ENCODE measurements around the gene BUD13. TPM values are rescaled to one million over a fixed set of nuclear protein-coding genes. Genes with fewer than 3 reads are reported as not detected.

Gene BUD13
- total and polyA plus RNA-seq, 4 donors = 10.3 to 15.7 (median 12.8) TPM

DNA sequence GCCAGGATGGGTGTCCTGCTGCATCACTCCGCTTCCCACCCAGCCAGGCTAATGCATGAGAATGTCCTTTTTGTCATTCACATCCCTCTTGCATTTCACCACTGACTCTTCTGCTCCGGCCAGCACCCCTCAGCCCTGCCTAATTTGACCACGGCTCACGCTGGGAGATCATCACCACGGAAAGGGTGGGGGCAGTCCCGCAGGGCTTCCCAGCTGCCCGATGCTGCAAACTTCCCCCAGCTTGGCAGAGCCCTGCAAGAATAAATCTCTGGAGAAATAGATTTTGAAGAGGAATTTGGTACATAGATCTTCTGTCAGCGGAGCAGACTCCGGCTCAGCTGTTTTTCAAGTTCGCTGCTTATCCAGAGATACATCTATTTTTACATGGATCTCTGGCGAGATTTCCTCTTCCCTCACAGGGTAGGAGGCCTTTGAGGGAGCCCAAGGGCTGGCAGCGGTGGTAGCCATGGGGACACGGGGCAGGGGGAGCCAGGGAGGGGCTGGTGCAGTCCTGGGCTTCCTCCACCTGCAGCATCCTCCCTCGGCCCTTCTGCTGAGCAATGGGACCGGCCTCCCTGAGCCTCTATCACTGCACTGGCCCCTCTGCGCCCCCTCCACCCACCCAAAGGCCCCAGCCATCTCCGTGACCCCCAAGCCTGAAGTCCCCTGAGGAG is 62.6 kb downstream of the BUD13 start:
- Histone ChIP-seq H3K36me3 (ENCODE audit: control insufficient read depth in 1 of 2, insufficient read depth in 2 of 2, low read length in 1 of 2) (no peaks in the 10 kb centered on the region), H3K9me3 (ENCODE audit: control insufficient read depth, low read length) (no peaks in the 10 kb centered on the region), H3K27ac (ENCODE audit: low read depth in 1 of 2, low read length in 2 of 2) (no peak overlapping the region), H3K4me3 (ENCODE audit: low read length in 2 of 2) (no peak overlapping the region), H3K27me3 (ENCODE audit: control insufficient read depth in 1 of 2, insufficient read depth in 2 of 2, low read length in 1 of 2) (no peaks in the 10 kb centered on the region), H3K4me1 (ENCODE audit: control insufficient read depth in 1 of 2, insufficient read depth in 2 of 2, low read length in 2 of 2) (no peaks in the 10 kb centered on the region)
- DNase-seq (no peak), ATAC-seq (ENCODE audit: low FRiP score) (no peak)
- intact Hi-C loops (cut with DNase I) = no loop called here
- WGBS, 2 donors = 28 to 34% methylated on average over 17 of the region's 17 CpGs

DNA sequence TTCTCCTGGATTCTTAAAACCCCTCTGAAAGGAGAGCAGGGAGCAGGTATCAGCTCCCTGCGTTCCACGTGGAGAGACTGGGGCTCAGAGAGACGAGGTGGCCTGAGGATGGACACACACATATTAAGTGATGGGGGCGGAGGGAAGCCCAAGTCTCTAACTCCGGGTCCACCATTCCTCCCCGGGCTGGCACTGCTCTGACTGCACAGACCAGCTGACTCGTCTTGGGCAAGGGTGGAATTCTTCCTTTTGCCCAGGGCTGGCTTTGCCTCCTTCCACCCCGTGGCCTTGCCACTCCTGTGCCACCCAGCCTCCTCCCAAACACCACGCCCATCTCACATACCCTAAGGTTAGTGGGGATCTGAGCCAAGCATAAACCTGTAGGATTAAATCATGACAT is 65.0 kb downstream of the BUD13 start:
- ATAC-seq (ENCODE audit: low FRiP score) (no peak), DNase-seq (peak in 1 of 2 donors; percentile 55)
- Histone ChIP-seq H3K4me3 (ENCODE audit: low read length in 2 of 2) (no peak overlapping the region), H3K27me3 (ENCODE audit: control insufficient read depth in 1 of 2, insufficient read depth in 2 of 2, low read length in 1 of 2) (no peaks in the 10 kb centered on the region), H3K27ac (ENCODE audit: low read depth in 1 of 2, low read length in 2 of 2) (no peak overlapping the region), H3K4me1 (ENCODE audit: control insufficient read depth in 1 of 2, insufficient read depth in 2 of 2, low read length in 2 of 2) (no peaks in the 10 kb centered on the region), H3K36me3 (ENCODE audit: control insufficient read depth in 1 of 2, insufficient read depth in 2 of 2, low read length in 1 of 2) (no peaks in the 10 kb centered on the region), H3K9me3 (ENCODE audit: control insufficient read depth, low read length) (no peaks in the 10 kb centered on the region)
- intact Hi-C loops (cut with DNase I) = no loop called here
- 48 to 56% methylated on average over 9 of the region's 9 CpGs for WGBS, 2 donors

DNA sequence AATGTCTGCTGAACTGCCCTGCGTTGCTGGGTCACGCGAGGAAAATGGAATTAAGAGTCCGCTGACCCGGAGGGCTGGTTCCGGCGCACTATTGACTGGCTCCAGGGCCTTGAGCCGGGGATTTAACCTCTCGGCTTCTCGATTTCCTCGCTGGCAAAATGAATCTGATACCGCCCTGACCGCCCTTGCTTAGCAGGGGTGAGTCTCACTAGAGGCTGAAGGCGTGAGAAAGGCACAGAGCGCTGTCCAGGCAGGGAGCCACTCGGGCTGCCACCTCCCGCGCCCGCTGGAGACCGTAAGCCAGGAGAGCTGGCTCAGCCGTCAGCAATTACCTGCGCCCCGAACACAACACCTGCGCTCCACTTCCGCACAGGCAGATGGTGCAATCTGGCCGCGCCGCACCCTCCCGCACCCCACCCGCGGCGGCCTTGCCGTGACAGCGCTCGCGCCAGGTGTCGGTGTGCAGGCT is 65.6 kb downstream of the BUD13 start:
- 19 to 23% methylated on average over 37 of the region's 37 CpGs for WGBS, 2 donors
- intact Hi-C loops (cut with DNase I) = no loop called here

DNA sequence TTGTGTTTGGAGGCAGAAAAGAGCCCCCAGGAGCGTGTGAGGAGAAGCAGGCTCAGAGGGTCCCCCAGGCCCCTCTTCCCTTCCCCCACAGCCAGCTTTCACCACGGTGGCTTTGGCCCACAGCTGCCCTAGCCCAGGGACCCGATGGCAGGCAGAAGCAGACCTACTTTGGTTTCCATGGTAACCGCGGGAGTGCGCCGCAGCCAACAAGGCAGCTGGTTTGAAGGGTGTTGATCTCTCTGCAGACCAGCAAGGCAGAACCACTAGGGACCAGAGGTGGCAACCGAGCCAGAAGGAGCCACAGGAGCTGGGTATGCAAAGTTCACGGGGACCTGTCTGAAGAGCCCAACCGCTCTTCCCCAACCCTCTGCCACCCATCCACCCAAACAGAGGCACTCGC is 69.4 kb downstream of the BUD13 start:
- ATAC-seq (ENCODE audit: low FRiP score) = no peak
- no peak overlapping the region for H3K4me3 ChIP-seq (ENCODE audit: low read length in 2 of 2)
- peak in 1 of 2 donors; percentile 28 for DNase-seq
- intact Hi-C loops (cut with DNase I) = no loop called here
- H3K4me1 ChIP-seq (ENCODE audit: control insufficient read depth in 1 of 2, insufficient read depth in 2 of 2, low read length in 2 of 2) = no peaks in the 10 kb centered on the region
- H3K27me3 ChIP-seq (ENCODE audit: control insufficient read depth in 1 of 2, insufficient read depth in 2 of 2, low read length in 1 of 2) = no peaks in the 10 kb centered on the region
- H3K27ac ChIP-seq (ENCODE audit: low read depth in 1 of 2, low read length in 2 of 2) = no peak overlapping the region
- no peaks in the 10 kb centered on the region for H3K36me3 ChIP-seq (ENCODE audit: control insufficient read depth in 1 of 2, insufficient read depth in 2 of 2, low read length in 1 of 2)
- no peaks in the 10 kb centered on the region for H3K9me3 ChIP-seq (ENCODE audit: control insufficient read depth, low read length)
- WGBS, 2 donors = 29% methylated on average over 11 of the region's 11 CpGs

More for the DNA sequence above, 65.6 kb downstream of the BUD13 start:
- peak in 1 of 2 donors; percentile 63 for DNase-seq
- Histone ChIP-seq H3K9me3 (ENCODE audit: control insufficient read depth, low read length) (no peaks in the 10 kb centered on the region), H3K27ac (ENCODE audit: low read depth in 1 of 2, low read length in 2 of 2) (no peak overlapping the region), H3K36me3 (ENCODE audit: control insufficient read depth in 1 of 2, insufficient read depth in 2 of 2, low read length in 1 of 2) (no peaks in the 10 kb centered on the region), H3K4me1 (ENCODE audit: control insufficient read depth in 1 of 2, insufficient read depth in 2 of 2, low read length in 2 of 2) (no peaks in the 10 kb centered on the region), H3K4me3 (ENCODE audit: low read length in 2 of 2) (no peak overlapping the region), H3K27me3 (ENCODE audit: control insufficient read depth in 1 of 2, insufficient read depth in 2 of 2, low read length in 1 of 2) (no peaks in the 10 kb centered on the region)
- ATAC-seq (ENCODE audit: low FRiP score) = no peak

DNA sequence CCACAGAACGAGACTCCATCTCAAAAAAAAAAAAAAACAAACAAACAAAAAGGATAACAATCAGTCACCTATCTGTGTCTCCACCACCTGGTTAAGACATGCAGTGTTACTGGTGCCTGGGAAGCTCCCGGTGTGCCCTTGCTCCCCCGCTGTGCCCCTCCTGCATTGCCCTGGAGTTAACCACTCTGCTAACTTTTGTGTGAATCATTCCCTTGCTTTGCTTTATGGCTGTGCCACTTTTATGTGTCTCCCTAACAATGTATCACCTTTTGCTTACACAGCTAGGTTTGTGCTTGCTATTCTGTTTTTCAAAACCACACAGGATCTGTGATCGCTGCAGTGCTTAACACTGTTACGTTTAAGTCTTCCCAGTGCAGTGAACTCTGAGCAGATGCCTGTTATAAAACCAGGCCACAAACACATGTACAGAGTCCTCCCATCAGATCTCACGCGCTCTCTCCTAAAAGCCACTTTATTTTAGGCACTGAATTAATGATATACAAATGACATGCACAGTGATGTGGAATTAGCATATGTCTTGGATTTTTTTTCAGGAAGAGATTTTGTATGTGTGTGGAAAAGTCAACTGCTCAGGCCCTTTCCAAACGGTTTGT is 69.9 kb downstream of the BUD13 start:
- Histone ChIP-seq H3K27me3 (ENCODE audit: control insufficient read depth in 1 of 2, insufficient read depth in 2 of 2, low read length in 1 of 2) (no peaks in the 10 kb centered on the region), H3K4me3 (ENCODE audit: low read length in 2 of 2) (no peak overlapping the region), H3K27ac (ENCODE audit: low read depth in 1 of 2, low read length in 2 of 2) (no peak overlapping the region), H3K9me3 (ENCODE audit: control insufficient read depth, low read length) (no peaks in the 10 kb centered on the region), H3K36me3 (ENCODE audit: control insufficient read depth in 1 of 2, insufficient read depth in 2 of 2, low read length in 1 of 2) (no peaks in the 10 kb centered on the region), H3K4me1 (ENCODE audit: control insufficient read depth in 1 of 2, insufficient read depth in 2 of 2, low read length in 2 of 2) (no peaks in the 10 kb centered on the region)
- peak in 1 of 2 donors; percentile 43 for DNase-seq
- no peak for ATAC-seq (ENCODE audit: low FRiP score)
- 75 to 78% methylated on average over 8 of the region's 8 CpGs for WGBS, 2 donors
- intact Hi-C loops (cut with DNase I) = no loop called here

DNA sequence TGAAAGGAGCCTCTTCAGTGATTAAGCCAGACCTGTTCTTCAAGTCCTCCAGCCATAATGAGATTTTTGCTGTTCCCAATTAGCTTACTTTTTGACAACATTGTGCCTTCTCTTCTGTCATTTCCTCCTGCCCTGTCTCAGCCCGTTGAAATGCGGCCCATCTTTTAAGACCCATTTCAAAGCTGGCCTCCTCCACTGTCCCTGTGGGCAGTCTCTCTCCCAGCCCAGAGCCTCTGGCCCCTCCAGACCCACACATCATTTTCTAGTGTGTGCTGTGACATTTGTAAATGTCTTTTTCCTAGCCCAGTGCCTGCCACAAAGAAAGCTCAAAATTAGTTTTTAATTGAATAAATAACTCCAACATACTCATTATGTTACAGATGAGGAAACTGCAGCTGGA is 70.9 kb downstream of the BUD13 start:
- Histone ChIP-seq H3K4me1 (ENCODE audit: control insufficient read depth in 1 of 2, insufficient read depth in 2 of 2, low read length in 2 of 2) (no peaks in the 10 kb centered on the region), H3K27ac (ENCODE audit: low read depth in 1 of 2, low read length in 2 of 2) (no peak overlapping the region), H3K9me3 (ENCODE audit: control insufficient read depth, low read length) (no peaks in the 10 kb centered on the region), H3K4me3 (ENCODE audit: low read length in 2 of 2) (no peak overlapping the region), H3K36me3 (ENCODE audit: control insufficient read depth in 1 of 2, insufficient read depth in 2 of 2, low read length in 1 of 2) (no peaks in the 10 kb centered on the region), H3K27me3 (ENCODE audit: control insufficient read depth in 1 of 2, insufficient read depth in 2 of 2, low read length in 1 of 2) (no peaks in the 10 kb centered on the region)
- DNase-seq (peak in 1 of 2 donors; percentile 16), ATAC-seq (ENCODE audit: low FRiP score) (no peak)
- intact Hi-C loops (cut with DNase I) = no loop called here
- WGBS, 2 donors = 69 to 74% methylated on average over 2 of the region's 2 CpGs

DNA sequence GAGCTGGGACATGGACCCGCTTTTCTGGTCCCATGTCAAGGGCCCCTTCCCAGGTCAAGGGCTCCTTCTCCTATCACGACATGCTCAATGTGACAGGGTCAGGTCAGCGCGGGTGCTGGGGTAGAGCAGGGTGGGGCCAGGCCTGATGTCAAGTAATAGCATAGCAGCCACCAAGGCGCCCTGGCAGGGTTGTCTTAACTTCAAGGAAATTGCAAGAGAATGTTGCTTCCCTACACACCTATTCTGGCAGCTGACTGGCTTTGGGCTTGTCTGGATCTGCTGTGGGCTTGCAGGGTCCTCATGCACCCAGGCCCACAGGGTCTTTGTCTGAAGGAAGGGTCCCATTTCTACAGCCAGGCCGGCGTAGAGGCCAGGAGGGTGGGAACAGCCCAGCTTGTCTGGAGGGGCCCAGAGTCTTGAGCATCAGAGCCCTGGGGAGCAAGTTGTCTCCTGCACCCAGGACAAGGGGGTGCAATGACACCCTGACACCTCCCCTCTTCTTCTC is 71.4 kb downstream of the BUD13 start:
- Histone ChIP-seq H3K36me3 (ENCODE audit: control insufficient read depth in 1 of 2, insufficient read depth in 2 of 2, low read length in 1 of 2) (no peaks in the 10 kb centered on the region), H3K27me3 (ENCODE audit: control insufficient read depth in 1 of 2, insufficient read depth in 2 of 2, low read length in 1 of 2) (no peaks in the 10 kb centered on the region), H3K4me3 (ENCODE audit: low read length in 2 of 2) (no peak overlapping the region), H3K27ac (ENCODE audit: low read depth in 1 of 2, low read length in 2 of 2) (no peak overlapping the region), H3K4me1 (ENCODE audit: control insufficient read depth in 1 of 2, insufficient read depth in 2 of 2, low read length in 2 of 2) (no peaks in the 10 kb centered on the region), H3K9me3 (ENCODE audit: control insufficient read depth, low read length) (no peaks in the 10 kb centered on the region)
- WGBS, 2 donors = 92% methylated on average over 7 of the region's 7 CpGs
- intact Hi-C loops (cut with DNase I) = no loop called here
- no peak for ATAC-seq (ENCODE audit: low FRiP score)
- DNase-seq = peak in 1 of 2 donors; percentile 67

DNA sequence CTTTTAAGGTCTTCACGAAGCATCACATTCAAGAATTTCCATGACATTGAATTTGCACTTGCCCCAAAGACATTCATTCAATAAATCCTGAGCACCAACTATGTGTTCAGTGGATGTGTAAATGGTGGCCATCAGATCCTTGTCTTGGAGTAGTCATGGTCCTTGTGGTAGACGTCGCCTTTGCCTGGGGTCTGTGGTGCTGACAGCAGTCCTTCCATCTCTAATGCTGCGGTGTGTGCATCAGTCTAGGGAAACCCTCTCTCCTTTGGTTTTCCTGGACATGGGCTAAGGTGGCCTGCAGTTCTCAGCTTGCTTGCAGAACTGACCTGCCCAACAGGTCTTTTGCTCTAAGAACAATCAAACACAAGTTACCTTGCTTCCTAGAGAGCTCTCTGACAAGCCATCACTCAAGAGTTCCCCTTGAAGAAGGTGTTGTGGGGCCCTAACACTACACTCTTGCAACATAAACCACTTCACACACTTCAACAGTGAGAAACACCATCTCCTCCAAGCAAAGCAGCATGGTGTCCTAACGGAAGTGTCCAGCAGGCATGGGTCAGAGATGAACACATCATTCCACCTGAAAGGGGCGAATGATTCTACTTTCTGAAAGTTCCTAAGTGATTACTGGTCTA is 72.1 kb downstream of the BUD13 start:
- no peak for ATAC-seq (ENCODE audit: low FRiP score)
- Histone ChIP-seq H3K4me3 (ENCODE audit: low read length in 2 of 2) (no peak overlapping the region), H3K4me1 (ENCODE audit: control insufficient read depth in 1 of 2, insufficient read depth in 2 of 2, low read length in 2 of 2) (no peaks in the 10 kb centered on the region), H3K36me3 (ENCODE audit: control insufficient read depth in 1 of 2, insufficient read depth in 2 of 2, low read length in 1 of 2) (no peaks in the 10 kb centered on the region), H3K27ac (ENCODE audit: low read depth in 1 of 2, low read length in 2 of 2) (no peak overlapping the region), H3K9me3 (ENCODE audit: control insufficient read depth, low read length) (no peaks in the 10 kb centered on the region), H3K27me3 (ENCODE audit: control insufficient read depth in 1 of 2, insufficient read depth in 2 of 2, low read length in 1 of 2) (no peaks in the 10 kb centered on the region)
- intact Hi-C loops (cut with DNase I) = no loop called here
- WGBS, 2 donors = 88 to 95% methylated on average over 6 of the region's 6 CpGs
- peak in 1 of 2 donors; percentile 33 for DNase-seq
